ENCODE data around the gene MED15.

GRCh38 chr22:20491346-20491745 is 16.1 kb upstream of the MED15 start:
- TF ChIP-seq CTCF (IDR thresholded peaks at IDR 0.05) (no peak), POLR2AphosphoS5 (IDR thresholded peaks at IDR 0.05) (no peak), POLR2A (IDR thresholded peaks at IDR 0.05) (no peak), EP300 (IDR thresholded peaks at IDR 0.05) (no peak)
